Measurements from ENCODE around the gene CACNB2. TPM values are rescaled to one million over a fixed set of nuclear protein-coding genes. Genes with fewer than 3 reads are reported as not detected.

Gene CACNB2
- total RNA-seq, 1 donor from 2014 or later = 2.2 TPM

- TF ChIP-seq CTCF (conservative IDR thresholded peaks at IDR 0.05) = no peak
- H3K4me1 Mint-ChIP-seq = peaks cover 10% of the 10 kb centered on the region
- H3K36me3 Mint-ChIP-seq (ENCODE audit: low read depth) = no peaks in the 10 kb centered on the region
- no peak overlapping the region for H3K27ac Mint-ChIP-seq (ENCODE audit: unreplicated experiment)
- no peaks in the 10 kb centered on the region for H3K9me3 Mint-ChIP-seq
- peaks cover 39% of the 10 kb centered on the region for H3K27me3 Mint-ChIP-seq (ENCODE audit: low read depth)
- peak overlapping the region; percentile 88 for H3K4me3 Mint-ChIP-seq
- DNase-seq (ENCODE audit: low read depth, low spot score) = peak; percentile 6
Measured at GRCh38 chr10:18400201-18400905, 260.1 kb downstream of the CACNB2 start.

GRCh38 chr10:18400906-18401245 lies 260.7 kb downstream of the CACNB2 start:
- no peak for TF ChIP-seq CTCF (conservative IDR thresholded peaks at IDR 0.05)
- peaks cover 39% of the 10 kb centered on the region for H3K27me3 Mint-ChIP-seq (ENCODE audit: low read depth)
- peak; percentile 11 for DNase-seq (ENCODE audit: low read depth, low spot score)
- no peaks in the 10 kb centered on the region for H3K36me3 Mint-ChIP-seq (ENCODE audit: low read depth)
- H3K4me1 Mint-ChIP-seq = peaks cover 10% of the 10 kb centered on the region
- H3K27ac Mint-ChIP-seq (ENCODE audit: unreplicated experiment) = no peak overlapping the region
- no peaks in the 10 kb centered on the region for H3K9me3 Mint-ChIP-seq
- H3K4me3 Mint-ChIP-seq = peak overlapping the region; percentile 88

- no peak for TF ChIP-seq CTCF (conservative IDR thresholded peaks at IDR 0.05)
- DNase-seq (ENCODE audit: low read depth, low spot score) = no peak
- Mint-ChIP-seq H3K4me1 (peaks cover 10% of the 10 kb centered on the region), H3K9me3 (no peaks in the 10 kb centered on the region), H3K36me3 (ENCODE audit: low read depth) (no peaks in the 10 kb centered on the region), H3K27ac (ENCODE audit: unreplicated experiment) (no peak overlapping the region), H3K27me3 (ENCODE audit: low read depth) (peaks cover 39% of the 10 kb centered on the region), H3K4me3 (no peak overlapping the region)
Measured at GRCh38 chr10:18401416-18402195, 261.4 kb downstream of the CACNB2 start.

GRCh38 chr10:18402853-18403252 lies 262.6 kb downstream of the CACNB2 start:
- TF ChIP-seq CTCF (conservative IDR thresholded peaks at IDR 0.05) = no peak
- no peak overlapping the region for H3K4me3 Mint-ChIP-seq
- H3K27me3 Mint-ChIP-seq (ENCODE audit: low read depth) = peaks cover 39% of the 10 kb centered on the region
- DNase-seq (ENCODE audit: low read depth, low spot score) = no peak
- H3K36me3 Mint-ChIP-seq (ENCODE audit: low read depth) = no peaks in the 10 kb centered on the region
- no peak overlapping the region for H3K27ac Mint-ChIP-seq (ENCODE audit: unreplicated experiment)
- H3K4me1 Mint-ChIP-seq = peaks cover 10% of the 10 kb centered on the region
- no peaks in the 10 kb centered on the region for H3K9me3 Mint-ChIP-seq

GRCh38 chr10:18404530-18404929 lies 264.3 kb downstream of the CACNB2 start:
- Mint-ChIP-seq H3K4me3 (no peak overlapping the region), H3K9me3 (no peaks in the 10 kb centered on the region), H3K27ac (ENCODE audit: unreplicated experiment) (no peak overlapping the region), H3K27me3 (ENCODE audit: low read depth) (peaks cover 31% of the 10 kb centered on the region), H3K4me1 (peaks cover 10% of the 10 kb centered on the region), H3K36me3 (ENCODE audit: low read depth) (no peaks in the 10 kb centered on the region)
- DNase-seq (ENCODE audit: low read depth, low spot score) = no peak
- TF ChIP-seq CTCF (conservative IDR thresholded peaks at IDR 0.05) = no peak
